Measurements from ENCODE around the gene E2F4.

Gene E2F4

DNA sequence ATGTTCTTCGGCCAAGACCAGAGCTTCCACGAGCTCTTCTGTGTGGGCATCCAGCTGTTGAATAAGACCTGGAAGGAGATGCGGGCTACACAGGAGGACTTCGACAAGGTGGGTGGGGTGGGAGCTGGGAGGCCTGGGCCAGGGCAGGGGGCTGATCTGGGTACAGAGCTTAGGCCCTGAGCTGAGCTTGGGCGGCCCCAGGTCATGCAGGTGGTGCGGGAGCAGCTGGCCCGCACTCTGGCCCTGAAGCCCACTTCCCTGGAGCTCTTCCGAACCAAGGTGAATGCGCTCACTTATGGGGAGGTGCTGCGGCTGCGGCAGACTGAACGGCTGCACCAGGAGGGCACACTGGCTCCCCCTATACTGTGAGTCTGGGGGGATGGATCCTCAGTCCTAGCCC is 10.5 kb downstream of the E2F4 start:
- TF ChIP-seq, protein P1, sequence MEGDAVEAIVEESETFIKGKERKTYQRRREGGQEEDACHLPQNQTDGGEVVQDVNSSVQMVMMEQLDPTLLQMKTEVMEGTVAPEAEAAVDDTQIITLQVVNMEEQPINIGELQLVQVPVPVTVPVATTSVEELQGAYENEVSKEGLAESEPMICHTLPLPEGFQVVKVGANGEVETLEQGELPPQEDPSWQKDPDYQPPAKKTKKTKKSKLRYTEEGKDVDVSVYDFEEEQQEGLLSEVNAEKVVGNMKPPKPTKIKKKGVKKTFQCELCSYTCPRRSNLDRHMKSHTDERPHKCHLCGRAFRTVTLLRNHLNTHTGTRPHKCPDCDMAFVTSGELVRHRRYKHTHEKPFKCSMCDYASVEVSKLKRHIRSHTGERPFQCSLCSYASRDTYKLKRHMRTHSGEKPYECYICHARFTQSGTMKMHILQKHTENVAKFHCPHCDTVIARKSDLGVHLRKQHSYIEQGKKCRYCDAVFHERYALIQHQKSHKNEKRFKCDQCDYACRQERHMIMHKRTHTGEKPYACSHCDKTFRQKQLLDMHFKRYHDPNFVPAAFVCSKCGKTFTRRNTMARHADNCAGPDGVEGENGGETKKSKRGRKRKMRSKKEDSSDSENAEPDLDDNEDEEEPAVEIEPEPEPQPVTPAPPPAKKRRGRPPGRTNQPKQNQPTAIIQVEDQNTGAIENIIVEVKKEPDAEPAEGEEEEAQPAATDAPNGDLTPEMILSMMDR (IDR thresholded peaks at IDR 0.05; ENCODE audit: low read depth, low read length): no peak
- TF ChIP-seq, protein P2, sequence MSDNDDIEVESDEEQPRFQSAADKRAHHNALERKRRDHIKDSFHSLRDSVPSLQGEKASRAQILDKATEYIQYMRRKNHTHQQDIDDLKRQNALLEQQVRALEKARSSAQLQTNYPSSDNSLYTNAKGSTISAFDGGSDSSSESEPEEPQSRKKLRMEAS (IDR thresholded peaks at IDR 0.05; ENCODE audit: low read depth, low read length): no peak
- no peak for TF ChIP-seq POLR2A (IDR thresholded peaks at IDR 0.05; ENCODE audit: extremely low read depth, insufficient read length)
- no peak for TF ChIP-seq MYC (IDR thresholded peaks at IDR 0.05; ENCODE audit: low read depth, low read length)
- H3K4me3 ChIP-seq (ENCODE audit: low read depth, low read length): no peak overlapping the region
- no peak for DNase-seq (ENCODE audit: low read depth)

DNA sequence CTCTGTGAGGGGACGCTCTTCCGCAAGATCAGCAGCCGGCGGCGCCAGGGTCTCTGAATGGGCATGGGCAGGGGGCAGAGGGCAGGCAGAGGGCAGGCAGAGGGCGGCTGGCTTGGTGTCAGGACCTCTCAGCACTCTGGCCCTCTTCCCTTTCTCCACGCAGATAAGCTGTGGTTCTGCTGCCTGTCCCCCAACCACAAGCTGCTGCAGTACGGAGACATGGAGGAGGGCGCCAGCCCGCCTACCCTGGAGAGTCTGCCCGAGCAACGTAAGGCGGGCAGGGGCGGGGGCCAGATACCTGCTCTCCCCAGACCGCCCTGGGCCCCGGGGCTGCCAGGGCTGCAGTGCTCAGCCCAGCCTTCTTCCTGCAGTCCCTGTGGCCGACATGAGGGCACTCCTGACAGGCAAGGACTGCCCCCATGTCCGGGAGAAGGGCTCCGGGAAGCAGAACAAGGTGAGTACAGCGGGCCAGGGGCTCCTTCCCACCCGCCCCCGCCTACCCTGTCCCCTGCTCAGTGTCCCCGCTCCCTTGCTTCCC is 11.1 kb downstream of the E2F4 start:
- H3K4me3 ChIP-seq (ENCODE audit: low read depth, low read length): no peak overlapping the region
- DNase-seq (ENCODE audit: low read depth): no peak
- TF ChIP-seq, protein P1 (IDR thresholded peaks at IDR 0.05; ENCODE audit: low read depth, low read length): no peak
- TF ChIP-seq MYC (IDR thresholded peaks at IDR 0.05; ENCODE audit: low read depth, low read length): no peak
- TF ChIP-seq, protein P2 (IDR thresholded peaks at IDR 0.05; ENCODE audit: low read depth, low read length): no peak
- no peak for TF ChIP-seq POLR2A (IDR thresholded peaks at IDR 0.05; ENCODE audit: extremely low read depth, insufficient read length)

DNA sequence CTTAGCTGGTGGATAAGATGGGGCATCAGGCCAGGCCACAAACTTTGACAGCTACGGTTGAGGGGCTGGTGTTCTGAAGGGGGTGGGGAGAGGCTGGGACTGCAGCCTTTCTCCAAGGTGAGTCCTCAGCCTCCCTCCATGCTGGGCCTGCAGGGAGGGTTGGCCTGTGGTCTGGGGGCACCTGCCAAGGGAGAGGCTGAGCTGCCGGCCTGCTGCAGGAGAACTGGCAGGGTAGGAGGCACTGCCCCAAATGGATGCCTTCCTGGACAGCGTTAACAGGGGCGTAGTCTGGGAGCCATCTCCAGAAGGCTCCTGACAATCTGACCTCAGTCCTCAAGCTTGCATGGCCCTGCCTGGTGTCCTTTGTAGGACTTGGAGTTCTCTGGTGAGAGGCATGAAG is 12.1 kb downstream of the E2F4 start:
- DNase-seq (ENCODE audit: low read depth): no peak
- TF ChIP-seq POLR2A (IDR thresholded peaks at IDR 0.05; ENCODE audit: extremely low read depth, insufficient read length) (no peak), MYC (IDR thresholded peaks at IDR 0.05; ENCODE audit: low read depth, low read length) (no peak)
- TF ChIP-seq, protein P2 (IDR thresholded peaks at IDR 0.05; ENCODE audit: low read depth, low read length): no peak
- TF ChIP-seq, protein P1 (IDR thresholded peaks at IDR 0.05; ENCODE audit: low read depth, low read length): no peak

DNA sequence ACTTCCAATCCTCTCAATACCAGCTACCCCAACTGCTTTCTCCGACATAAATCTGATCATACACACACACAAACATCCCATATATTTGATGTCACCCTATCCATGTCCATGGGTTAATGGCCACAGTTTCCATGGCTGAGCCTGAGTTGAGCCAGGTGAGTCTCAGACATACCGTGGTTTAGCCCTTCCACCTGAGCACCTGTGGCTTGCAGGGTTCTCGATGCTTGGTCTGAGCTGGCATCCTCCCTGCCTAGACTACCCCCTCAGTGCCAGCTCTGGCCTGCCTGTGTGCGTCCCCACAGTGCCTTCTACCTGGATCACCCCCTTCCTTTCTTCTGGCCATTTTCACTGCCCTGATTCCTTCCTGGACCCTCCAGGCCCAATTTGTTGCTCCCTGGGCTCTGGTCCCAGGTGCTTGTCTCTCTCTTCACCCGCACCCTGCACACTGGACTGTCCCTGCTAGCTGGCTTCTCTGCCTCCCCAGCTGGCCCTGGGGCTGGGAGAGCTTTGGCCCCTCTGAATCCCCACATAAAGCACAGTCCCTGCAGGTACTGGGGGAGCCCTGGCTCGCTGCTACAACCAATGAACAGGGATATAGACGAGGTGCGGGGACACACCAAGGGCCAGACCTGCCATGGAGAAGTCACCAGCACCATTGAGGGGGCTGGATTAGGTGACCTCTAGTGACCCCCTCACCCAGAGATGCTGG is 14.3 kb downstream of the E2F4 start:
- no peak overlapping the region for H3K4me3 ChIP-seq (ENCODE audit: low read depth, low read length)
- TF ChIP-seq, protein P1 (IDR thresholded peaks at IDR 0.05; ENCODE audit: low read depth, low read length): no peak
- TF ChIP-seq, protein P2 (IDR thresholded peaks at IDR 0.05; ENCODE audit: low read depth, low read length): no peak
- TF ChIP-seq MYC (IDR thresholded peaks at IDR 0.05; ENCODE audit: low read depth, low read length) (no peak), POLR2A (IDR thresholded peaks at IDR 0.05; ENCODE audit: extremely low read depth, insufficient read length) (no peak)
- no peak for DNase-seq (ENCODE audit: low read depth)

More for the DNA sequence above, 12.1 kb downstream of the E2F4 start:
- H3K4me3 ChIP-seq (ENCODE audit: low read depth, low read length): no peak overlapping the region

DNA sequence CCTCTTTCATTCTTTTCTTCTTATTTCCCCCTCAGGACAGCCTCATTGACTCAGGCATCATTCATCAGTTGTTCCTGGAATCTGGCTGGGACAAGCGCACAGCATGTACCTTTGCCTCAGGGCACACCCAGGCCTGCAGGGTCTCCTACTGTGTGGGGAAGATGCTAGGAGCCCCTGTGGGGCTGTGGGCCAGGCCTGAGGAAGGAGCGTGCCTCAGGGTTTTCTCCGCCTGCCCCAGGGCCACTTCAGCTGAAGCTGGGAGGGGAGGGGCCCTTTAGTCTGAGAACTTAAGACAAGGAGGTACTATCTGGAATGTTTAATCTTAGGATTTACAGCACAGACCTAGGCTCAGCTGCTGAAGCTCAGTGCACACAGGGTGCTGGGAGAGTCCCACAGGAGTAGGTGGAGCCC is 14.9 kb downstream of the E2F4 start:
- TF ChIP-seq MYC (IDR thresholded peaks at IDR 0.05; ENCODE audit: low read depth, low read length): no peak
- TF ChIP-seq, protein P1 (IDR thresholded peaks at IDR 0.05; ENCODE audit: low read depth, low read length): no peak
- no peak for DNase-seq (ENCODE audit: low read depth)
- no peak overlapping the region for H3K4me3 ChIP-seq (ENCODE audit: low read depth, low read length)

All from NB4 (cell line).